IMR-90 (cell line): Measurements from ENCODE around the gene RNF148. TPM values are rescaled to one million over a fixed set of nuclear protein-coding genes. Genes with fewer than 3 reads are reported as not detected.

Experiments
- ATAC-seq: fragments of 200-7000 bp; cut with Tn5 transposase; 2 replicates; pipeline ENCODE4 v1.9.1; 2020; ENCODE audit warnings: low read depth, mild to moderate bottlenecking, moderate library complexity
- BruUV-seq: library from RNA; stranded (reverse); fragments of 400-500 nt; replicated peaks from 2 replicates; lab custom pipeline; 2021; lab: Mats Ljungman, UMichigan
- CTCF ChIA-PET: fragments of 300-600 bp; formaldehyde crosslinking; extraction: SDS; loops from one replicate; lab custom pipeline; 2021; ENCODE audit warnings: antibody characterized with exemption; lab: Yijun Ruan, JAX
- POLR2A ChIA-PET: fragments of 300-600 bp; sonication (Branson Sonifier 250); formaldehyde crosslinking; loops from one replicate; lab custom pipeline; 2022; ENCODE audit warnings: antibody characterized with exemption; ENCODE audit not compliant: unreplicated experiment; lab: Charles Lee
- DNase-seq: peaks from one replicate; pipeline ENCODE4 v3.0.0; 2013
- H2AFZ ChIP-seq: replicated peaks from 2 replicates; pipeline ENCODE3; 2013; ENCODE audit warnings: low read length, mild to moderate bottlenecking; ENCODE audit not compliant: poor library complexity
- H2AK5ac ChIP-seq: 2 replicates; pipeline ENCODE4 v1.6.1; 2013; ENCODE audit warnings: low read depth, low read length, inconsistent platforms
- H2AK9ac ChIP-seq: replicated peaks from 2 replicates; pipeline ENCODE3; 2013; ENCODE audit warnings: mild to moderate bottlenecking, low read depth, low read length, moderate library complexity; ENCODE audit not compliant: poor library complexity
- H2BK120ac ChIP-seq: 2 replicates; pipeline ENCODE4 v1.6.1; 2013; ENCODE audit warnings: low read depth, low read length, inconsistent platforms
- H2BK15ac ChIP-seq: 3 replicates; pipeline ENCODE4 v1.6.1; 2013; ENCODE audit warnings: low read depth, low read length, inconsistent platforms
- H2BK20ac ChIP-seq: 2 replicates; pipeline ENCODE4 v1.6.1; 2013; ENCODE audit warnings: low read depth, mild to moderate bottlenecking, inconsistent platforms, low read length, moderate library complexity
- H2BK5ac ChIP-seq: 2 replicates; pipeline ENCODE4 v1.6.1; 2013; ENCODE audit warnings: mild to moderate bottlenecking, low read depth, low read length, inconsistent platforms; ENCODE audit not compliant: poor library complexity, severe bottlenecking
- H3K14ac ChIP-seq: replicated peaks from 2 replicates; pipeline ENCODE4 v1.6.1; 2013; ENCODE audit warnings: low read depth, low read length, inconsistent platforms
- H3K18ac ChIP-seq: 2 replicates; pipeline ENCODE4 v1.6.1; 2013; ENCODE audit warnings: low read depth, low read length, control low read depth
- H3K23ac ChIP-seq: 2 replicates; pipeline ENCODE4 v1.6.1; 2013; ENCODE audit warnings: low read depth, low read length, inconsistent platforms
- H3K27ac ChIP-seq: 2 replicates; pipeline ENCODE4 v1.5.1; 2013; ENCODE audit warnings: mild to moderate bottlenecking, control low read depth, low read length; ENCODE audit not compliant: insufficient read depth
- H3K27me3 ChIP-seq: 2 replicates; pipeline ENCODE4 v1.6.1; 2013; ENCODE audit warnings: low read length; ENCODE audit not compliant: control insufficient read depth, insufficient read depth
- H3K36me3 ChIP-seq: 2 replicates; pipeline ENCODE4 v1.6.1; 2013; ENCODE audit warnings: low read length, mixed read lengths; ENCODE audit not compliant: control insufficient read depth, insufficient read depth
- H3K4ac ChIP-seq: 2 replicates; pipeline ENCODE4 v1.6.1; 2013; ENCODE audit warnings: low read depth, low read length, inconsistent platforms
- H3K4me1 ChIP-seq: 2 replicates; pipeline ENCODE4 v1.6.1; 2013; ENCODE audit warnings: low read length, mixed read lengths; ENCODE audit not compliant: control insufficient read depth, insufficient read depth
- H3K4me2 ChIP-seq: 2 replicates; pipeline ENCODE4 v1.6.1; 2013; ENCODE audit warnings: low read depth, mild to moderate bottlenecking, control low read depth, low read length, moderate library complexity
- H3K4me3 ChIP-seq: 2 replicates; pipeline ENCODE4 v1.5.1; 2013; ENCODE audit warnings: low read depth, mild to moderate bottlenecking, control low read depth, low read length, moderate library complexity; ENCODE audit not compliant: insufficient read depth
- H3K56ac ChIP-seq: 2 replicates; pipeline ENCODE4 v1.6.1; 2013; ENCODE audit warnings: low read length, inconsistent platforms; ENCODE audit not compliant: insufficient read depth; ENCODE audit errors: extremely low read depth
- H3K79me1 ChIP-seq, 2 experiments: 2 replicates each; pipeline ENCODE4 v1.6.1; 2013; ENCODE audit warnings: low read length in 2 of 2, inconsistent platforms in 1 of 2, low read depth in 1 of 2
- H3K9ac ChIP-seq: 2 replicates; pipeline ENCODE4 v1.6.1; 2013; ENCODE audit warnings: low read depth, low read length, control low read depth
- H3K9me1 ChIP-seq: 2 replicates; pipeline ENCODE4 v1.6.1; 2013; ENCODE audit warnings: low read length, inconsistent platforms; ENCODE audit not compliant: insufficient read depth
- H3K9me3 ChIP-seq: 2 replicates; pipeline ENCODE4 v1.6.1; 2013; ENCODE audit warnings: low read length; ENCODE audit not compliant: control insufficient read depth, insufficient read depth
- H4K20me1 ChIP-seq: 2 replicates; pipeline ENCODE4 v1.6.1; 2013; ENCODE audit warnings: low read length, inconsistent platforms; ENCODE audit not compliant: insufficient read depth
- H4K5ac ChIP-seq: 2 replicates; pipeline ENCODE4 v1.6.1; 2013; ENCODE audit warnings: mild to moderate bottlenecking, low read depth, low read length, control low read depth
- H4K8ac ChIP-seq, 2 experiments: 2 replicates each; pipeline ENCODE4 v1.6.1; 2013; ENCODE audit warnings: low read depth in 2 of 2, low read length in 2 of 2, control low read depth in 1 of 2, inconsistent platforms in 1 of 2
- H4K91ac ChIP-seq: 2 replicates; pipeline ENCODE4 v1.6.1; 2013; ENCODE audit warnings: low read depth, low read length, inconsistent platforms; ENCODE audit not compliant: insufficient read depth
- BHLHE40 ChIP-seq: fragments of 150-350 bp; IDR thresholded peaks from 2 replicates; pipeline ENCODE4 v1.6.1; 2016; ENCODE audit warnings: mild to moderate bottlenecking, low read depth, low read length
- CEBPB ChIP-seq: IDR thresholded peaks from 2 replicates; pipeline ENCODE4 v1.6.1; 2012; ENCODE audit warnings: low read depth, low read length, improper control_type of control experiment
- CHD1 ChIP-seq: IDR thresholded peaks from 2 replicates; pipeline ENCODE4 v1.6.1; 2012; ENCODE audit warnings: low read depth, low read length, improper control_type of control experiment
- CTCF ChIP-seq: conservative IDR thresholded peaks from 2 replicates; pipeline ENCODE4 v1.5.1; 2012; ENCODE audit warnings: mild to moderate bottlenecking, low read depth, low read length, improper control_type of control experiment
- FOS ChIP-seq: fragments of 150-350 bp; IDR thresholded peaks from 2 replicates; pipeline ENCODE4 v1.6.1; 2016; ENCODE audit warnings: low read depth, low read length
- MAFK ChIP-seq: IDR thresholded peaks from 2 replicates; pipeline ENCODE4 v1.6.1; 2012; ENCODE audit warnings: low read depth, low read length, improper control_type of control experiment
- MAZ ChIP-seq: IDR thresholded peaks from 2 replicates; pipeline ENCODE4 v1.6.1; 2012; ENCODE audit warnings: low read depth, mild to moderate bottlenecking, low read length, improper control_type of control experiment, moderate library complexity, borderline replicate concordance
- MXI1 ChIP-seq: IDR thresholded peaks from 2 replicates; pipeline ENCODE4 v1.6.1; 2012; ENCODE audit warnings: low read depth, mild to moderate bottlenecking, low read length, moderate library complexity, borderline replicate concordance
- NFE2L2 ChIP-seq: fragments of 150-350 bp; IDR thresholded peaks from 2 replicates; pipeline ENCODE4 v1.6.1; 2016; ENCODE audit warnings: low read depth, mild to moderate bottlenecking, low read length
- POLR2A ChIP-seq: IDR thresholded peaks from 2 replicates; pipeline ENCODE4 v1.6.1; 2012; ENCODE audit warnings: mild to moderate bottlenecking, low read depth, low read length
- RAD21 ChIP-seq: IDR thresholded peaks from 2 replicates; pipeline ENCODE4 v1.6.1; 2012; ENCODE audit warnings: low read length, improper control_type of control experiment
- RCOR1 ChIP-seq: IDR thresholded peaks from 2 replicates; pipeline ENCODE4 v1.6.1; 2012; ENCODE audit warnings: mild to moderate bottlenecking, low read length, improper control_type of control experiment; ENCODE audit not compliant: insufficient replicate concordance
- RFX5 ChIP-seq: IDR thresholded peaks from 2 replicates; pipeline ENCODE4 v1.8.0; 2012; ENCODE audit warnings: low read depth, mild to moderate bottlenecking, low read length, moderate library complexity
- SMC3 ChIP-seq: fragments of 150-350 bp; IDR thresholded peaks from 2 replicates; pipeline ENCODE4 v1.6.1; 2016; ENCODE audit warnings: low read depth, mild to moderate bottlenecking, antibody characterized with exemption, low read length, moderate library complexity
- WGBS, 2 experiments: methylation state at CpG; one replicate each; pipeline versions ENCODE4 v1.1.5 to v1.1.7; 2013; ENCODE audit warnings: missing lambda C conversion rate in 2 of 2; ENCODE audit not compliant: insufficient read length in 1 of 2; ENCODE audit errors: extremely low coverage in 2 of 2; 5-methylcytosine and 5-hydroxymethylcytosine counted together
- dilution Hi-C: fragments of 300-500 bp; cut with HindIII; formaldehyde crosslinking; loops from one replicate; pipeline ENCODE4 v1.14.3; 2018; ENCODE audit warnings: low sequenced_read_pairs; ENCODE audit not compliant: unreplicated experiment
- in situ Hi-C: fragments of 300-500 bp; cut with MboI; formaldehyde crosslinking; loops from 3 replicates; pipeline ENCODE4 v1.14.3; 2019; ENCODE audit warnings: low sequenced_read_pairs, inconsistent platforms, mixed read lengths
- intact Hi-C: fragments of 100-400 bp; cut with micrococcal nuclease; formaldehyde crosslinking; loops from 2 replicates; pipeline ENCODE4 v1.10.0; 2022
- polyA plus RNA-seq, 3 experiments: library from polyadenylated mRNA; depleted of rRNA; stranded (reverse); fragments of >200 nt; gene quantifications; 2 replicates each; pipeline ENCODE4 v1.2.3, GENCODE V29; 2012; ENCODE audit warnings: low replicate concordance in 1 of 3
- total RNA-seq: library from RNA; depleted of rRNA; stranded (reverse); fragments of >200 nt; gene quantifications from 2 replicates; pipeline ENCODE4 v1.2.3, GENCODE V29; 2012
- TF ChIP-seq, protein P1 (sequence below): fragments of 150-350 bp; IDR thresholded peaks from 2 replicates; pipeline ENCODE4 v1.6.1; 2016; ENCODE audit warnings: low read depth, mild to moderate bottlenecking, low read length, moderate library complexity, borderline replicate concordance
- TF ChIP-seq, protein P2 (sequence below): fragments of 150-350 bp; IDR thresholded peaks from 2 replicates; pipeline ENCODE4 v1.6.1; 2017; ENCODE audit warnings: mild to moderate bottlenecking, antibody characterized with exemption, low read length, low read depth

The RNF148 gene
- total and polyA plus RNA-seq, 2 of the 4 experiments (the other 2 are of a cell fraction) = not detected

- no peak for TF ChIP-seq CHD1
- TF ChIP-seq CTCF = no peak
- no peak for TF ChIP-seq FOS
- TF ChIP-seq SMC3 = no peak
- TF ChIP-seq POLR2A = no peak
- no peak for TF ChIP-seq CEBPB
- TF ChIP-seq MAZ = no peak
- TF ChIP-seq RCOR1 = no peak
- no peak for TF ChIP-seq RAD21
- no peak for TF ChIP-seq NFE2L2
- no peak for TF ChIP-seq MXI1
- no peak for TF ChIP-seq RFX5
- TF ChIP-seq BHLHE40 = no peak
- TF ChIP-seq, protein P1, sequence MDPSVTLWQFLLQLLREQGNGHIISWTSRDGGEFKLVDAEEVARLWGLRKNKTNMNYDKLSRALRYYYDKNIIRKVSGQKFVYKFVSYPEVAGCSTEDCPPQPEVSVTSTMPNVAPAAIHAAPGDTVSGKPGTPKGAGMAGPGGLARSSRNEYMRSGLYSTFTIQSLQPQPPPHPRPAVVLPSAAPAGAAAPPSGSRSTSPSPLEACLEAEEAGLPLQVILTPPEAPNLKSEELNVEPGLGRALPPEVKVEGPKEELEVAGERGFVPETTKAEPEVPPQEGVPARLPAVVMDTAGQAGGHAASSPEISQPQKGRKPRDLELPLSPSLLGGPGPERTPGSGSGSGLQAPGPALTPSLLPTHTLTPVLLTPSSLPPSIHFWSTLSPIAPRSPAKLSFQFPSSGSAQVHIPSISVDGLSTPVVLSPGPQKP = no peak
- no peak for TF ChIP-seq MAFK
- TF ChIP-seq, protein P2, sequence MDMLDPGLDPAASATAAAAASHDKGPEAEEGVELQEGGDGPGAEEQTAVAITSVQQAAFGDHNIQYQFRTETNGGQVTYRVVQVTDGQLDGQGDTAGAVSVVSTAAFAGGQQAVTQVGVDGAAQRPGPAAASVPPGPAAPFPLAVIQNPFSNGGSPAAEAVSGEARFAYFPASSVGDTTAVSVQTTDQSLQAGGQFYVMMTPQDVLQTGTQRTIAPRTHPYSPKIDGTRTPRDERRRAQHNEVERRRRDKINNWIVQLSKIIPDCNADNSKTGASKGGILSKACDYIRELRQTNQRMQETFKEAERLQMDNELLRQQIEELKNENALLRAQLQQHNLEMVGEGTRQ = no peak
Measured at GRCh38 chr7:122750389-122750788, 47.7 kb upstream of the RNF148 start.

More at GRCh38 chr7:122750389-122750788, 47.7 kb upstream of the RNF148 start:
- no peak overlapping the region for H2AK9ac ChIP-seq
- in situ Hi-C loops = no loop called here
- no TSS peak for BruUV-seq
- H3K14ac ChIP-seq = no peak overlapping the region
- no peak overlapping the region for H3K18ac ChIP-seq
- CTCF ChIA-PET = interaction anchor here (1.0 kb wide), 1 partner anchor 8 kb away, joined by 3 read pairs; no protein-coding TSS in a partner anchor
- no peak overlapping the region for H2BK120ac ChIP-seq
- H2BK5ac ChIP-seq = no peak overlapping the region
- intact Hi-C loops = no loop called here
- no peak overlapping the region for H2AFZ ChIP-seq
- dilution Hi-C loops = no loop called here
- H3K9me3 ChIP-seq = no peaks in the 10 kb centered on the region; the same call in 1 of the 2 replicates
- H3K4me2 ChIP-seq = no peak overlapping the region
- H4K8ac ChIP-seq = no peak overlapping the region
- no peak overlapping the region for H2BK20ac ChIP-seq
- H3K23ac ChIP-seq = no peak overlapping the region
- H3K27me3 ChIP-seq = no peaks in the 10 kb centered on the region
- POLR2A ChIA-PET = no interaction called here
- no peak overlapping the region for H2BK15ac ChIP-seq
- no peaks in the 10 kb centered on the region for H3K79me1 ChIP-seq
- H3K4me1 ChIP-seq = no peaks in the 10 kb centered on the region
- no peak overlapping the region for H3K4me3 ChIP-seq
- H3K4ac ChIP-seq = no peak overlapping the region
- H3K9me1 ChIP-seq = no peaks in the 10 kb centered on the region
- H4K5ac ChIP-seq = no peak overlapping the region
- no peak overlapping the region for H2AK5ac ChIP-seq
- H3K9ac ChIP-seq = no peak overlapping the region
- no peaks in the 10 kb centered on the region for H4K20me1 ChIP-seq
- no peak for DNase-seq
- ATAC-seq = no peak
- H3K27ac ChIP-seq = no peak overlapping the region
- H4K91ac ChIP-seq = no peak overlapping the region
- 40% methylated on average over 1 of the region's 2 CpGs; no CpG with 5 or more reads in 1 of the 2 experiments for WGBS, 2 experiments
- no peak overlapping the region for H3K56ac ChIP-seq
- no peaks in the 10 kb centered on the region for H3K36me3 ChIP-seq
